DOHH2 (cell line): Measurements from ENCODE around the gene CSNK1A1.

Source experiments
- H3F3A ChIP-seq: fragments of 200-600 bp; sonication (generic), shearing (Covaris generic); 2 replicates; pipeline ENCODE4 v1.6.0; 2016; ENCODE audit warnings: antibody characterized with exemption, mild to moderate bottlenecking; ENCODE audit not compliant: control insufficient read depth, insufficient read depth
- H3K27ac ChIP-seq: fragments of 200-600 bp; sonication (generic); 2 replicates; pipeline ENCODE4 v1.5.1; 2014; ENCODE audit warnings: low read depth, mild to moderate bottlenecking, low read length, moderate library complexity
- H3K27me3 ChIP-seq: fragments of 200-600 bp; sonication (generic); 2 replicates; pipeline ENCODE4 v1.6.1; 2014; ENCODE audit warnings: mild to moderate bottlenecking, low read length, mixed read lengths; ENCODE audit not compliant: control insufficient read depth
- H3K36me3 ChIP-seq: fragments of 200-600 bp; sonication (generic); 2 replicates; pipeline ENCODE4 v1.6.1; 2014; ENCODE audit warnings: mild to moderate bottlenecking, low read length, moderate library complexity, mixed read lengths; ENCODE audit not compliant: control insufficient read depth
- H3K4me1 ChIP-seq: fragments of 200-600 bp; sonication (generic); 2 replicates; pipeline ENCODE4 v1.6.1; 2014; ENCODE audit warnings: mild to moderate bottlenecking, low read length, mixed read lengths; ENCODE audit not compliant: control insufficient read depth
- H3K4me2 ChIP-seq: fragments of 200-600 bp; sonication (generic); 2 replicates; pipeline ENCODE4 v1.6.0; 2014; ENCODE audit warnings: mild to moderate bottlenecking, low read length, moderate library complexity
- H3K4me3 ChIP-seq: fragments of 200-600 bp; sonication (generic); 2 replicates; pipeline ENCODE4 v1.5.1; 2014; ENCODE audit warnings: mild to moderate bottlenecking, low read length, mixed read lengths
- H3K79me2 ChIP-seq: fragments of 200-600 bp; sonication (generic); 2 replicates; pipeline ENCODE4 v1.6.1; 2014; ENCODE audit warnings: mild to moderate bottlenecking, low read length, mixed read lengths; ENCODE audit not compliant: control insufficient read depth
- H3K9me2 ChIP-seq: fragments of 200-600 bp; sonication (generic); replicated peaks from 2 replicates; pipeline ENCODE4 v1.6.1; 2014; ENCODE audit warnings: mild to moderate bottlenecking, low read length, mixed read lengths; ENCODE audit not compliant: control insufficient read depth
- H3K9me3 ChIP-seq: fragments of 200-600 bp; sonication (generic); 2 replicates; pipeline ENCODE4 v1.6.1; 2014; ENCODE audit warnings: antibody characterized with exemption, low read length, mixed read lengths; ENCODE audit not compliant: control insufficient read depth, insufficient read depth
- H4K20me1 ChIP-seq: fragments of 200-600 bp; sonication (generic); 2 replicates; pipeline ENCODE4 v1.6.0; 2014; ENCODE audit warnings: low read depth, mild to moderate bottlenecking, antibody characterized with exemption, low read length, moderate library complexity; ENCODE audit not compliant: control insufficient read depth, insufficient read depth
- CTCF ChIP-seq: fragments of 200-600 bp; sonication (generic); IDR thresholded peaks from one replicate; pipeline ENCODE4 v1.5.1; 2014; ENCODE audit warnings: antibody characterized with exemption, mild to moderate bottlenecking, low read depth, low read length; ENCODE audit not compliant: poor library complexity, severe bottlenecking
- EZH2phosphoT487 ChIP-seq: fragments of 200-600 bp; sonication (generic); IDR thresholded peaks from 2 replicates; pipeline ENCODE4 v1.6.1; 2017; ENCODE audit warnings: borderline replicate concordance, mild to moderate bottlenecking, antibody characterized with exemption, low read length, moderate library complexity, mixed read lengths

CSNK1A1 gene

GRCh38 chr5:149519601-149520000 is 31.6 kb downstream of the CSNK1A1 start:
- peaks cover 100% of the 10 kb centered on the region for H3K79me2 ChIP-seq
- peaks cover 17% of the 10 kb centered on the region for H3F3A ChIP-seq
- peaks cover 98% of the 10 kb centered on the region for H3K36me3 ChIP-seq
- peaks cover 5% of the 10 kb centered on the region; the same call in 1 of the 2 replicates for H3K4me1 ChIP-seq
- no peaks in the 10 kb centered on the region for H3K9me2 ChIP-seq
- no peaks in the 10 kb centered on the region for H3K27me3 ChIP-seq
- no peak overlapping the region for H3K4me2 ChIP-seq
- no peak overlapping the region for H3K27ac ChIP-seq
- H3K4me3 ChIP-seq: no peak overlapping the region
- H3K9me3 ChIP-seq: no peaks in the 10 kb centered on the region
- peaks cover 23% of the 10 kb centered on the region for H4K20me1 ChIP-seq
- TF ChIP-seq CTCF (no peak), EZH2phosphoT487 (no peak)

GRCh38 chr5:149518620-149519019 is 32.6 kb downstream of the CSNK1A1 start:
- Histone ChIP-seq H3K36me3 (peaks cover 96% of the 10 kb centered on the region), H3K4me1 (peaks cover 5% of the 10 kb centered on the region; the same call in 1 of the 2 replicates), H3K27me3 (no peaks in the 10 kb centered on the region), H3K4me2 (no peak overlapping the region), H3F3A (peaks cover 17% of the 10 kb centered on the region), H3K27ac (no peak overlapping the region), H3K9me3 (no peaks in the 10 kb centered on the region), H4K20me1 (peaks cover 22% of the 10 kb centered on the region), H3K9me2 (no peaks in the 10 kb centered on the region), H3K79me2 (peaks cover 93% of the 10 kb centered on the region), H3K4me3 (no peak overlapping the region)
- no peak for TF ChIP-seq EZH2phosphoT487
- no peak for TF ChIP-seq CTCF

- H3K27me3 ChIP-seq: no peaks in the 10 kb centered on the region
- no peaks in the 10 kb centered on the region for H3K9me3 ChIP-seq
- peaks cover 89% of the 10 kb centered on the region for H3K79me2 ChIP-seq
- peaks cover 96% of the 10 kb centered on the region for H3K36me3 ChIP-seq
- H3K4me3 ChIP-seq: no peak overlapping the region
- no peak overlapping the region for H3K27ac ChIP-seq
- peaks cover 5% of the 10 kb centered on the region; the same call in 1 of the 2 replicates for H3K4me1 ChIP-seq
- peaks cover 22% of the 10 kb centered on the region for H4K20me1 ChIP-seq
- H3F3A ChIP-seq: peaks cover 15% of the 10 kb centered on the region
- no peak overlapping the region for H3K4me2 ChIP-seq
- no peaks in the 10 kb centered on the region for H3K9me2 ChIP-seq
- TF ChIP-seq CTCF (no peak), EZH2phosphoT487 (no peak)
These were observed 33.6 kb downstream of the CSNK1A1 start for GRCh38 chr5:149517461-149518122.
